ENCODE results near the gene RANBP6. TPM values are rescaled to one million over a fixed set of nuclear protein-coding genes. Genes with fewer than 3 reads are reported as not detected.

RANBP6 gene
- total and polyA plus RNA-seq, 2 donors (not counting 1 experiment from before 2014, with no cell fraction given): 7.2 to 25.9 TPM

DNA sequence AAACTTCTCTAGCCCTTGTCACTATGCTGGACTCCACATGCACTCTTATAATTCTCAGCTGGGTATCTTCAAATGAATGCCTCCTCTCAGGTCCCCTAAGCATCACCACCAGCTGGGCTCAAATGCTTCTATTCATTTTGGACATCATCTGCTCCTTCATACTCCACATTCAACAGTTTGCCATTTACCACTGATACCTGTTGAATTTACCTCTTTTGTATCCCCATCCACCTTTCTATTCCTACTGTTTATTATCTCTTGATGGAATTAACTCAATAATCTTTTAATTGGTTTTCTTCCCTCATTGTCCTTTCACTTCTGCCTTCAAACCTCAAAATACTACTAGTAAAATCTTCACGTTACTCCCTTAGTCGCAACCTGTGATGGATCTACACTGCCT lies 14.5 kb downstream of the RANBP6 start:
- no peak for TF ChIP-seq CTCF (IDR thresholded peaks at IDR 0.05)
- TF ChIP-seq EZH2 (IDR thresholded peaks at IDR 0.05; ENCODE audit: borderline replicate concordance, insufficient read depth, low read depth, low read length, poor library complexity, severe bottlenecking): no peak
- intact Hi-C loops (cut with micrococcal nuclease): loop anchor here (10.0 kb wide), 1 partner anchor 46 kb away; no protein-coding TSS in a partner anchor
- Histone ChIP-seq H3K79me2 (ENCODE audit: control insufficient read depth, insufficient read depth, low read length) (peaks cover 96% of the 10 kb centered on the region), H3K9me3 (ENCODE audit: control extremely low read depth in 1 of 3, control insufficient read depth in 2 of 3, insufficient read depth in 1 of 3, low read length in 2 of 3) (no peaks in the 10 kb centered on the region), H3K4me3 (ENCODE audit: control extremely low read depth in 1 of 5, extremely low read depth in 1 of 5, insufficient read depth in 1 of 5, low read depth in 2 of 5, low read length in 4 of 5) (no peak overlapping the region), H3K27me3 (replicated peaks in 1 of 4; ENCODE audit: control extremely low read depth in 1 of 4, control insufficient read depth in 3 of 4, insufficient read depth in 4 of 4, low read length in 3 of 4) (no peaks in the 10 kb centered on the region), H3K4me2 (replicated peaks; ENCODE audit: low read depth, low read length, poor library complexity, severe bottlenecking) (no peak overlapping the region), H3K36me3 (replicated peaks in 1 of 2; ENCODE audit: control extremely low read depth in 1 of 2, control insufficient read depth in 1 of 2, extremely low read depth in 1 of 2, insufficient read depth in 2 of 2, low read length in 1 of 2) (peaks cover 0 to 11% of the 10 kb centered on the region in 2 experiments), H2AFZ (ENCODE audit: insufficient read depth, low read depth, low read length, poor library complexity, severe bottlenecking) (no peak overlapping the region), H3K27ac (ENCODE audit: low read length in 2 of 2) (no peak overlapping the region), H4K20me1 (ENCODE audit: control insufficient read depth, insufficient read depth, low read length, poor library complexity, severe bottlenecking) (peaks cover 46% of the 10 kb centered on the region), H3K4me1 (ENCODE audit: control insufficient read depth in 2 of 2, insufficient read depth in 2 of 2, low read length in 2 of 2) (peaks cover 3 to 8% of the 10 kb centered on the region in 2 donors), H3K9ac (ENCODE audit: low read length) (no peak overlapping the region)
- Mint-ChIP-seq H3K27me3 (no peaks in the 10 kb centered on the region), H3K27ac (no peak overlapping the region), H3K4me1 (peaks cover 37% of the 10 kb centered on the region), H3K9me3 (ENCODE audit: insufficient read depth) (no peaks in the 10 kb centered on the region), H3K4me3 (no peak overlapping the region)
- POLR2A ChIA-PET: no interaction called here
- DNase-seq (no peak), ATAC-seq (ENCODE audit: low read depth) (no peak)
- CTCF ChIA-PET: interaction anchor here (0.9 to 2.4 kb wide), 2 partner anchors 54 to 114 kb away, joined by 3 to 6 read pairs; no protein-coding TSS in a partner anchor
- WGBS (ENCODE audit: insufficient coverage): 97% methylated on average over 2 of the region's 2 CpGs

- ChIA-PET CTCF (interaction anchor here (2.4 kb wide), 1 partner anchor 55 kb away, joined by 6 read pairs; no protein-coding TSS in a partner anchor), POLR2A (no interaction called here)
- H3K9me3 Mint-ChIP-seq (ENCODE audit: insufficient read depth): no peaks in the 10 kb centered on the region
- H3K4me1 Mint-ChIP-seq: peaks cover 43% of the 10 kb centered on the region
- H3K27me3 Mint-ChIP-seq: no peaks in the 10 kb centered on the region
- Histone ChIP-seq H3K9ac (ENCODE audit: low read length) (no peak overlapping the region), H4K20me1 (ENCODE audit: control insufficient read depth, insufficient read depth, low read length, poor library complexity, severe bottlenecking) (peaks cover 42% of the 10 kb centered on the region), H3K4me1 (ENCODE audit: control insufficient read depth in 2 of 2, insufficient read depth in 2 of 2, low read length in 2 of 2) (peaks cover 0 to 3% of the 10 kb centered on the region in 2 donors), H3K4me3 (ENCODE audit: control extremely low read depth in 1 of 5, extremely low read depth in 1 of 5, insufficient read depth in 1 of 5, low read depth in 2 of 5, low read length in 4 of 5) (no peak overlapping the region), H3K9me3 (ENCODE audit: control extremely low read depth in 1 of 3, control insufficient read depth in 2 of 3, insufficient read depth in 1 of 3, low read length in 2 of 3) (no peaks in the 10 kb centered on the region), H3K27ac (ENCODE audit: low read length in 2 of 2) (no peak overlapping the region), H2AFZ (ENCODE audit: insufficient read depth, low read depth, low read length, poor library complexity, severe bottlenecking) (no peak overlapping the region), H3K36me3 (replicated peaks in 1 of 2; ENCODE audit: control extremely low read depth in 1 of 2, control insufficient read depth in 1 of 2, extremely low read depth in 1 of 2, insufficient read depth in 2 of 2, low read length in 1 of 2) (peaks cover 0 to 6% of the 10 kb centered on the region in 2 experiments), H3K27me3 (replicated peaks in 1 of 4; ENCODE audit: control extremely low read depth in 1 of 4, control insufficient read depth in 3 of 4, insufficient read depth in 4 of 4, low read length in 3 of 4) (no peaks in the 10 kb centered on the region), H3K4me2 (replicated peaks; ENCODE audit: low read depth, low read length, poor library complexity, severe bottlenecking) (no peak overlapping the region), H3K79me2 (ENCODE audit: control insufficient read depth, insufficient read depth, low read length) (peaks cover 97% of the 10 kb centered on the region)
- ATAC-seq (ENCODE audit: low read depth) (no peak), DNase-seq (no peak)
- H3K27ac Mint-ChIP-seq: no peak overlapping the region
- TF ChIP-seq CTCF (IDR thresholded peaks at IDR 0.05) (no peak), EZH2 (IDR thresholded peaks at IDR 0.05; ENCODE audit: borderline replicate concordance, insufficient read depth, low read depth, low read length, poor library complexity, severe bottlenecking) (no peak)
- intact Hi-C loops (cut with micrococcal nuclease): loop anchor here (10.0 kb wide), 1 partner anchor 45 kb away; no protein-coding TSS in a partner anchor
- WGBS (ENCODE audit: insufficient coverage): 100% methylated on average over 2 of the region's 2 CpGs
- no peak overlapping the region for H3K4me3 Mint-ChIP-seq
Observed at GRCh38 chr9:5999443-6000101, 15.9 kb downstream of the RANBP6 start.
